HEK293T (cell line): ENCODE results near the gene BPIFB6.

Source experiments
- ARNT ChIP-seq: fragments of 450-650 bp; IDR thresholded peaks from 2 replicates; pipeline ENCODE4 v1.6.1; 2017; ENCODE audit warnings: mild to moderate bottlenecking
- FOXA1 ChIP-seq: fragments of 450-650 bp; IDR thresholded peaks from 2 replicates; pipeline ENCODE4 v1.6.1; 2016; ENCODE audit warnings: mild to moderate bottlenecking
- LEF1 ChIP-seq: fragments of 450-650 bp; IDR thresholded peaks from 2 replicates; pipeline ENCODE4 v1.6.1; 2017; ENCODE audit warnings: mild to moderate bottlenecking, borderline replicate concordance
- SP1 ChIP-seq: fragments of 450-650 bp; IDR thresholded peaks from 2 replicates; pipeline ENCODE4 v1.6.1; 2017
- TARDBP ChIP-seq: fragments of 450-650 bp; IDR thresholded peaks from 2 replicates; pipeline ENCODE4 v1.6.1; 2016
- TF ChIP-seq, protein P1 (sequence below): fragments of 450-650 bp; IDR thresholded peaks from 2 replicates; pipeline ENCODE4 v1.6.1; 2016

- TF ChIP-seq SP1 (no peak), TARDBP (no peak), ARNT (no peak), LEF1 (no peak), FOXA1 (no peak)
- TF ChIP-seq, protein P1, sequence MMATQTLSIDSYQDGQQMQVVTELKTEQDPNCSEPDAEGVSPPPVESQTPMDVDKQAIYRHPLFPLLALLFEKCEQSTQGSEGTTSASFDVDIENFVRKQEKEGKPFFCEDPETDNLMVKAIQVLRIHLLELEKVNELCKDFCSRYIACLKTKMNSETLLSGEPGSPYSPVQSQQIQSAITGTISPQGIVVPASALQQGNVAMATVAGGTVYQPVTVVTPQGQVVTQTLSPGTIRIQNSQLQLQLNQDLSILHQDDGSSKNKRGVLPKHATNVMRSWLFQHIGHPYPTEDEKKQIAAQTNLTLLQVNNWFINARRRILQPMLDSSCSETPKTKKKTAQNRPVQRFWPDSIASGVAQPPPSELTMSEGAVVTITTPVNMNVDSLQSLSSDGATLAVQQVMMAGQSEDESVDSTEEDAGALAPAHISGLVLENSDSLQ, result no peak
These were observed 26.3 kb upstream of the BPIFB6 start for GRCh38 chr20:33005132-33005566.
